Right lung (tissue), 5 donors: ENCODE results near the gene KLHDC8B. TPM values are rescaled to one million over a fixed set of nuclear protein-coding genes. Genes with fewer than 3 reads are reported as not detected.
"Not testable (repeated sequence)": the region's sequence is repeated elsewhere in the genome, so short reads cannot be mapped to it uniquely, and the experiment has no call there.

Source experiments
- DNase-seq, 2 donors: peaks; one replicate each; pipeline ENCODE4 v3.0.0-alpha.2; 2013
- polyA plus RNA-seq, 5 donors: library from polyadenylated mRNA; unstranded; fragments of 120-200 nt; gene quantifications; one replicate each; pipeline versions ENCODE4 v1.2.1 to v1.2.3, GENCODE V29; 2013; ENCODE audit warnings: inconsistent platforms in 1 of 5, low replicate concordance in 1 of 5; ENCODE audit not compliant: insufficient read length in 5 of 5, insufficient read depth in 1 of 5

Gene KLHDC8B
- polyA plus RNA-seq, 5 donors: 34.7 to 53.4 (median 45.1) TPM

- DNase-seq: no peak
Measured at GRCh38 chr3:49181351-49181750, 10.0 kb downstream of the KLHDC8B start.

GRCh38 chr3:49182682-49183081 is 11.3 kb downstream of the KLHDC8B start:
- DNase-seq: no peak

GRCh38 chr3:49183873-49184272 is 12.5 kb downstream of the KLHDC8B start:
- no peak for DNase-seq

DNA sequence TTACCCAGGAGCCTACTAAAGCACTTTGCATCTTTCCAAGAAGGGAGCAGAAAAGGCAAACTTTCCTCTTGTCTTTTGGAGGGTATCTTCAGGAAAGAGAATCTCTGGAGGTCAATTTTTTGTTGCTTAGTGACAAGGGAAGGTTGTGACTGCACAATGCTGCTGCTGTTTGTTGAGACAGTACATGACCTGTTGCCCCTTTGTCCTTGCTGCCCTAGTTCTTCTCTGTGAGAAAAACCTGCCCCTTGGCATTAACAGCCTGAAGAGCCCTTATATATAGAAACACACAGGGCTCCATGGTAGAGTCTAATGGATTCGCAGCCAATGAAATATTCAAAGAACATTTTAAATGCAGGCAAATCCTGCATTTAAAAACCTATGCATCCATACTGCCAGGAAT is 20.3 kb downstream of the KLHDC8B start:
- no peak for DNase-seq

DNA sequence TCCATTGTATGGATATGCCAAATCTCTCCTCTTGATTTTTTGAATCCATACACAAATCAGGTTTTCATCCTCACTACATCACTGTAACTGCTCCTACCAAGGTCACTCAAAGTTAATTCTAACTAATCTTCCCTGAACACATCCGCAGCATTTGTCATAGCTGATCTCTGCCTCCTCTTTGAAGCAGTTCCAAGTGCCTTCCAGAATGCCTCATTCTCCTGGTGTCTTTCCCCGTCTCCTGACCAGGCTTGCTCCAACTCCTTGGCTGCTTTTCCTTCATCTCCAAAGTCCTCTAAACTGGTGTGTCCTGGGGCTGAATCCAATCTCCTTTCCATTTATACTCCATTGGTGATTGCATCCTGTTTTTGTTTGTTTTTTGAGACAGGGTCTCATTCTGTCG is 26.8 kb downstream of the KLHDC8B start:
- no peak for DNase-seq

GRCh38 chr3:49198611-49199230 is 27.3 kb downstream of the KLHDC8B start:
- DNase-seq: no peak

DNA sequence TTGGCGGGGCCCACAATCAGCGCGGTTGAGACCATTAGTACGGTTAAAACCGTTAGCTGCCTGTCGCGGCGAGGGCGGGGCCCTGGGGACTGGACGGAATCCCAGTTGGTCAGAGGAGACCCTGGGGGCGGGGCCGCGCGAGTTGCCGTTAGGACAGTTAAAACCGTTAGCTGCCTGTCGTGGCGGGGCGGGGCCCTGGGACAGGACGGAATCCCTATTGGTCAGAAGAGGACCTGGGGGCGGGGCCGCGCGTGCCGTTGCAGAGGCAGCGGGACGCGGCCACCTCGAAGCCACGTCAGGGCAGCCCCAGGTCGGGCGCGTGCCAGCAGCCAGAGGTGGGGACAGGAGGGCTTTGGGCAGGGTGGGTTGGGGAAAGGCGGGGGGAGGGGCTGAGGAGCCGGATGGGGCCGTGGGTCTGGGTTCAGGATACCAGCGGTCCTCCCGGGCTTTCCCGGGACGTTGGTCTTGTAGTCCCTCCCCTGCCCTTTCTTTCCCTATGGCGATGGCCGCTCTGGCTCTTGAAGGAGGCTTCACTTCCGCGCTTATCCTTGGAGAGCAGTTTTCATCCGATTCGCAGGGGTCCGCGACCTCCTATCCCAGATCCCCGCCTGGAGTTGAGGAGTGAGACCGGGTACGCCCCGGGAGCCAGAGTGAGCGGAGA is 28.0 kb downstream of the KLHDC8B start:
- peak; percentile 71 to 82 for DNase-seq

GRCh38 chr3:49199900-49200281 is 28.5 kb downstream of the KLHDC8B start:
- DNase-seq: no peak

DNA sequence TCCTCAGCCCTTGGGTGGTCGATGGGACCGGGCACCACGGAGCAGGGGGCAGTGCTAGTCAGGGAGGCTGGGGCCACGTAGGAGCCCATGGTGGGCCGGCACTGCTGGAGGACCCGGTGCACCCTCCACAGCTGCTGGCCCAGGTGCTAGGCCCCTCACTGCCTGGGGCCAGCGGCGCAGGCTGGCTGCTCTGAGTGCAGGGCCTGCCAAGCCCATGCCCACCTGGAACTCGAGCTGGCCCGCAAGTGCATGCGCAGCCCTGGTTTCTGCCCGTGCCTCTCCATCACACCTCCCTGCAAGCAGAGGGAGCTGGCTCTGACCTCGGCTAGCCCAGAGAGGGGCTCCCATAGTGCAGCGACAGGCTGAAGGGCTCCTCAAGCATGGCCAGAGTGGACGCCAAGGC is 42.1 kb downstream of the KLHDC8B start:
- no peak for DNase-seq

- no peak for DNase-seq
Measured at GRCh38 chr3:49213998-49214397, 42.6 kb downstream of the KLHDC8B start.

- not testable (repeated sequence) for DNase-seq
Measured at GRCh38 chr3:49216687-49217086, 45.3 kb downstream of the KLHDC8B start.

GRCh38 chr3:49217108-49217507 is 45.7 kb downstream of the KLHDC8B start:
- not testable (repeated sequence) for DNase-seq

- no peak for DNase-seq
Measured at GRCh38 chr3:49217688-49218470, 46.5 kb downstream of the KLHDC8B start.

DNA sequence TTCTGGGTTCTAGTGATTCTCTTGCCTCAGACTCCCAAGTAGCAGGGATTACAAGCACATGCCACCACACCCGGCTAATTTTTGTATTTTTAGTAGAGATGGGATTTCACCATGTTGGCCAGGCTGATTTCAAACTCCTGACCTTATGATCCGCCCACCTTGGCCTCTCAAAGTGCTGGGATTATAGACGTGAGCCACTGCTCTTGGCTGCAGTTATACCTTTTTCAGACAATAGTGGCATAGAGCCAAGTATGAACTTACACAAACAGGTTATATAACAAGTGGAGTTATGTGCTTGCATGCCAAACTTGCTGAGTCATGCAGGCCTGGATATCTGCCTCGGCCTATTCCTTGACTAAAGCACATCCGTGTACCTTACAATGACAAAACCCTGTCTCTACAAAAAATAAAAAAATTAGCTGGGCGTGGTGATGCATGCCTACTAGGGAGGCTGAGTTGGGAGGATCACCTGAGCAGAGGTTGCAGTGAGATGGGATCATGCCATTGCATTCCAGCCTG is 47.1 kb downstream of the KLHDC8B start:
- peak in 1 of 2 donors; percentile 28 for DNase-seq

GRCh38 chr3:49219132-49219531 is 47.7 kb downstream of the KLHDC8B start:
- DNase-seq: no peak

DNA sequence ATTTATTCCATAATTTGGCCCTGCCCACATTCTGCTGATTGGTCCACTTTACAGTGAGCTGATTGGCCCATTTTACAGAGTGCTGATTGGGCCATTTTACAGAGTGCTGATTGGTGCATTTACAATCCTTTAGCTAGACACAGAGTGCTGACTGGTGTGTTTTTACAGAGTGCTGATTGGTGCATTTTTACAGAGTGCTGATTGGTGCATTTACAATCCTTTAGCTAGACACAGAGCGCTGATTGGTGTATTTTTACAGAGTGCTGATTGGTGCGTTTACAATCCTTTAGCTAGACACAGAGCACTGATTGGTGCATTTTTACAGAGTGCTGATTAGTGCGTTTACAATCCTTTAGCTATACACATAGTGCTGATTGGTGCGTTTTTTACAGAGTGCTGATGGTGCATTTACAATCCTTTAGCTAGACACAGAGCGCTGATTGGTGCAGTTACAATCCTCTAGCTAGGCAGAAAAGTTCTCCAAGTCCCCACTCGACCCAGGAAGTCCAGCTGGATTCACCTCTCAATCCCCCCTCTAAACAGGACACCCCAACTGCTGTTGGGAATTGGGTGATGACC is 49.7 kb downstream of the KLHDC8B start:
- DNase-seq: not testable (repeated sequence)

DNA sequence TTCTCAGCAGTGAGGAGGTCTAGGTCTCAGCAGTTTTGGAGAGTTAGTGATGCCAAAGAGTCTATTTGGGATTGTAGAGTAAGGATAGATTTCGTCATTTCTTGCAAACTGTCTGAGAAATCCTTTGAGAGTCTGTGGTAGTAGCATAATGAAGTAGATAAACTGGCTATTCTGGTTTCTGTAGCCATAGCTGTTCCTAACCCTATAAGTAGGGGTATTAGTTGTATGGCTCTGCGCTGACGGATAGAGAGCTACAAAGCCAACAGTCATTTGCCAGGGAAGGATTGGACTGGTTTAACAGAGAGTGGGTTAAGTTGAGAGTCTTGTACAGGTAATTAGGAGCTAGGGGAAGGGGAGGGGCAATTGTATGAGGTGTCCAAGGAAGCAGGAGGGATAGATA is 50.6 kb downstream of the KLHDC8B start:
- no peak for DNase-seq

Other genes starting within 250 kb of the KLHDC8B start
- 10 to 100 TPM; 25.9 to 40.6 (median 39.5) TPM for gene P4HTM, start 181.4 kb upstream of the KLHDC8B start, polyA plus RNA-seq
- 100 to 1,000 TPM; 166 to 190 (median 180) TPM for gene WDR6, start 164.2 kb upstream of the KLHDC8B start, polyA plus RNA-seq
- gene DALRD3, start 153.0 kb upstream of the KLHDC8B start, polyA plus RNA-seq: 10 to 100 TPM; 51.7 to 64.7 (median 61.2) TPM
- 10 to 100 TPM; 42.5 to 86.3 (median 61.1) TPM for gene NDUFAF3, start 149.5 kb upstream of the KLHDC8B start, polyA plus RNA-seq
- 100 to 1,000 TPM; 264 to 341 (median 302) TPM for gene IMPDH2, start 142.2 kb upstream of the KLHDC8B start, polyA plus RNA-seq
- gene QRICH1, start 77.5 kb upstream of the KLHDC8B start, polyA plus RNA-seq: 10 to 100 TPM; 73.2 to 89.8 (median 82.8) TPM
- gene QARS1, start 66.8 kb upstream of the KLHDC8B start, polyA plus RNA-seq: 100 to 1,000 TPM; 269 to 316 (median 279) TPM
- 10 to 100 TPM; 39.1 to 52.9 (median 49.7) TPM for gene USP19, start 50.8 kb upstream of the KLHDC8B start, polyA plus RNA-seq
- gene LAMB2, start 38.5 kb upstream of the KLHDC8B start, polyA plus RNA-seq: 100 to 1,000 TPM; 361 to 468 (median 423) TPM
- gene CCDC71, start 5.3 kb upstream of the KLHDC8B start, polyA plus RNA-seq: 10 to 100 TPM; 18.0 to 25.2 (median 20.1) TPM
- gene C3orf62, start 105.6 kb downstream of the KLHDC8B start, polyA plus RNA-seq: 10 to 100 TPM; 10.8 to 13.4 (median 12.4) TPM
- 10 to 100 TPM; 65.0 to 80.3 (median 72.7) TPM for gene USP4, start 168.5 kb downstream of the KLHDC8B start, polyA plus RNA-seq
- gene GPX1, start 186.8 kb downstream of the KLHDC8B start, polyA plus RNA-seq: 100 to 1,000 TPM in 4 of 5 donors, 10 to 100 TPM in 1; 97.4 to 224 (median 122) TPM
- gene RHOA, start 240.4 kb downstream of the KLHDC8B start, polyA plus RNA-seq: 100 to 1,000 TPM; 456 to 543 (median 472) TPM
- 10 to 100 TPM; 17.3 to 24.0 (median 20.9) TPM for gene TCTA, start 240.8 kb downstream of the KLHDC8B start, polyA plus RNA-seq